ENCODE results near the gene KCNG4. TPM values are rescaled to one million over a fixed set of nuclear protein-coding genes. Genes with fewer than 3 reads are reported as not detected.
"Not testable (repeated sequence)": the region's sequence is repeated elsewhere in the genome, so short reads cannot be mapped to it uniquely, and the experiment has no call there.

KCNG4 gene
- total RNA-seq, 1 donor from 2014 or later, result not detected

DNA sequence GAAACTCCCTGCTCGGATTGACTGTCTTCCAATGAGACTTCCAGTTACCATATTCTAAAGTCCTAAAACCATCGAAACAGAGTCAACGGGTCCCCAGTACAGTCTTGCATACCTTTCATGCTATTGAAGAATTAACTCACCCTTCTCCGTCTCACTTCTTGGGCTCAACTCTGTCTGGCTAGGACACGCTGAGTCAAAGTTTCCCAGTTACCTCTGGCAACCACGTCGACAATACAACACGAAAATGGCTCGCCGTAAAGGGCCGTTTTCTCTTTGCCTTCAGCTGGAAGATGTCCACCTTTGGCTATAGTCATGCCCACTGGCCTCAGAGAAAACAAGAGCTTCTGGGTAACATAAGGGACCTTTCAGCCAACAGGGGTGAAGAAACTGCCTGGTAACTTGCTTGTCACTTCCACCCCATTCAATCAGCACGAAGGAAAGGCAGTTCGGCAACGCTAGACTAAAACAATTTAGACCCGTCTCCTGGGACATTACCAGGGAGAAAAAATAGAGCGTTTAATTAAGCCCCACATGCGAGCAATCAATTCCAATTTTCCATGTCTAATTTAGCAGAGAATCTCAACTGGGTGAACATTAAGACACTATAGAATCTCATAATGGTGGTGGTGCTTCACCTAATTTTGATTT is 21.5 kb downstream of the KCNG4 start:
- Histone ChIP-seq H3K27me3 (ENCODE audit: control insufficient read depth, insufficient read depth, low read length) (no peaks in the 10 kb centered on the region), H3K36me3 (ENCODE audit: control insufficient read depth, insufficient read depth, low read length) (no peaks in the 10 kb centered on the region), H3K4me3 (ENCODE audit: low read depth, low read length) (no peak overlapping the region)
- no peak for DNase-seq (ENCODE audit: low read depth)
- TF ChIP-seq, protein P1, sequence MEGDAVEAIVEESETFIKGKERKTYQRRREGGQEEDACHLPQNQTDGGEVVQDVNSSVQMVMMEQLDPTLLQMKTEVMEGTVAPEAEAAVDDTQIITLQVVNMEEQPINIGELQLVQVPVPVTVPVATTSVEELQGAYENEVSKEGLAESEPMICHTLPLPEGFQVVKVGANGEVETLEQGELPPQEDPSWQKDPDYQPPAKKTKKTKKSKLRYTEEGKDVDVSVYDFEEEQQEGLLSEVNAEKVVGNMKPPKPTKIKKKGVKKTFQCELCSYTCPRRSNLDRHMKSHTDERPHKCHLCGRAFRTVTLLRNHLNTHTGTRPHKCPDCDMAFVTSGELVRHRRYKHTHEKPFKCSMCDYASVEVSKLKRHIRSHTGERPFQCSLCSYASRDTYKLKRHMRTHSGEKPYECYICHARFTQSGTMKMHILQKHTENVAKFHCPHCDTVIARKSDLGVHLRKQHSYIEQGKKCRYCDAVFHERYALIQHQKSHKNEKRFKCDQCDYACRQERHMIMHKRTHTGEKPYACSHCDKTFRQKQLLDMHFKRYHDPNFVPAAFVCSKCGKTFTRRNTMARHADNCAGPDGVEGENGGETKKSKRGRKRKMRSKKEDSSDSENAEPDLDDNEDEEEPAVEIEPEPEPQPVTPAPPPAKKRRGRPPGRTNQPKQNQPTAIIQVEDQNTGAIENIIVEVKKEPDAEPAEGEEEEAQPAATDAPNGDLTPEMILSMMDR (IDR thresholded peaks at IDR 0.05; ENCODE audit: insufficient read depth, low read length, poor library complexity, severe bottlenecking), result no peak

DNA sequence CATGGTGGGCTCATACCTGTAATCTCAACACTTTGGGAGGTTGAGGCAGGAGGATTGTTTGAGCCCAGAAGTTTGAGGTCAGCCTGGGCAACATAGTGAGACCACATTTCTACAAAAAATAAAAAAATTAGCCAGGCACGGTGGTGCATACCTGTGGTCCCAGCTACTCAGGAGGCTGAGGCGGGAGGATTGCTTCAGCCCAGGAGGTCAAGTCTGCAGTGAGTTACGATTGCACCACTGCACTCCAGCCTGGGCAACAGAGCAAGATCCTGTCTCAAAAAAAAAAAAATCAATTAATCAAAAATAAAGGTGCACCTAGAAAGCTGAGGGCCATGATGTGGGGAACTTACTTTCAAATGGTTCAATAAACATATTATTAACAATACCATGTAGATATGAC is 23.7 kb downstream of the KCNG4 start:
- DNase-seq (ENCODE audit: low read depth); H3K36me3 ChIP-seq (ENCODE audit: control insufficient read depth, insufficient read depth, low read length); H3K4me3 ChIP-seq (ENCODE audit: low read depth, low read length); H3K27me3 ChIP-seq (ENCODE audit: control insufficient read depth, insufficient read depth, low read length): not testable (repeated sequence)

DNA sequence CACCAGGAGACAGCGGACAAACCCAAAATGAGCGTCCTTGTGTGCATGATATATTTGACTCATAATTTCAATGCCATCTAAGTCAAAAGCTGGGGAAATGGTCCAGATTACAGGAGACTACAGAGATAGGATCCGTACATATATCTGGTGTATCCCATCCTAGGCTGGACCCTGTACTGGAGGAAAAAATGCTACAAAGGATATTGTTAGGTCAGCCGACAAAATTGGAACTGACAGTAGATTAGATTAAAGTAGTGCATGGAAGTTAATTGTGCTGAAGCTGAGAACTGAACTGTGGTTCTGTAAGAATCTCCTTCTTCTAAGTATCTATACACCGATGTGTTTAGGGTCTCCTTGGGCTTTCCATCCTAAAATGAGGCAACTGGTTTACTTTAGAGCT is 24.3 kb downstream of the KCNG4 start:
- H3K27me3 ChIP-seq (ENCODE audit: control insufficient read depth, insufficient read depth, low read length), result peaks cover 2% of the 10 kb centered on the region
- DNase-seq (ENCODE audit: low read depth), result no peak
- TF ChIP-seq, protein P1 (IDR thresholded peaks at IDR 0.05; ENCODE audit: insufficient read depth, low read length, poor library complexity, severe bottlenecking), result no peak
- H3K36me3 ChIP-seq (ENCODE audit: control insufficient read depth, insufficient read depth, low read length), result no peaks in the 10 kb centered on the region
- H3K4me3 ChIP-seq (ENCODE audit: low read depth, low read length), result no peak overlapping the region

- no peak for DNase-seq (ENCODE audit: low read depth)
These were observed 25.3 kb downstream of the KCNG4 start for GRCh38 chr16:84214451-84215066.

DNA sequence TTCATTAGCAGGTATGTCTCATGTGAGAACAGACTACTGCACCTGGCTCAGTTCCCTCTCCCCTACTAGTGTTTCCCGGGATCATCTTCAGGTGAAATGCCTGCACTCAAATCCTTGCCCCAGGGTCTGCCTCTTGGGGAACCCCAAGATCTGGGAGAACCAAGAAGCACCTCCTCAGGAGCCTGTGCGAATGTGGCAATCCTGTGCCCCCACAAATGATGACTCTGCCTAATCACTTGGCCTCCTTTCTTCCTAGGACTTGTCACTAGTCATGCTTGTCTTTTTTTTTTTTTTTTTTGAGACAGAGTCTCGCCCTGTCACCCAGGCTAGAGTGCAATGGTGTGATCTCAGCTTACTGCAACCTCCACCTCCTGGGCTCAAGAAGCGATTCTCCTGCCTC is 27.2 kb downstream of the KCNG4 start:
- TF ChIP-seq, protein P1 (IDR thresholded peaks at IDR 0.05; ENCODE audit: insufficient read depth, low read length, poor library complexity, severe bottlenecking), result no peak
- H3K27me3 ChIP-seq (ENCODE audit: control insufficient read depth, insufficient read depth, low read length), result peaks cover 2% of the 10 kb centered on the region
- H3K36me3 ChIP-seq (ENCODE audit: control insufficient read depth, insufficient read depth, low read length), result no peaks in the 10 kb centered on the region
- DNase-seq (ENCODE audit: low read depth), result no peak
- H3K4me3 ChIP-seq (ENCODE audit: low read depth, low read length), result no peak overlapping the region

More at GRCh38 chr16:84214451-84215066, 25.3 kb downstream of the KCNG4 start:
- peaks cover 2% of the 10 kb centered on the region for H3K27me3 ChIP-seq (ENCODE audit: control insufficient read depth, insufficient read depth, low read length)
- no peaks in the 10 kb centered on the region for H3K36me3 ChIP-seq (ENCODE audit: control insufficient read depth, insufficient read depth, low read length)
- no peak overlapping the region for H3K4me3 ChIP-seq (ENCODE audit: low read depth, low read length)
- TF ChIP-seq, protein P1 (IDR thresholded peaks at IDR 0.05; ENCODE audit: insufficient read depth, low read length, poor library complexity, severe bottlenecking), result no peak

- H3K36me3 ChIP-seq (ENCODE audit: control insufficient read depth, insufficient read depth, low read length), result no peaks in the 10 kb centered on the region
- H3K27me3 ChIP-seq (ENCODE audit: control insufficient read depth, insufficient read depth, low read length), result peaks cover 2% of the 10 kb centered on the region
- no peak overlapping the region for H3K4me3 ChIP-seq (ENCODE audit: low read depth, low read length)
These were observed 27.7 kb downstream of the KCNG4 start for GRCh38 chr16:84212154-84212553.

More at GRCh38 chr16:84212154-84212553, 27.7 kb downstream of the KCNG4 start:
- TF ChIP-seq, protein P1 (IDR thresholded peaks at IDR 0.05; ENCODE audit: insufficient read depth, low read length, poor library complexity, severe bottlenecking), result no peak
- DNase-seq (ENCODE audit: low read depth), result no peak

All from kidney epithelial cell (primary cell).